Ascending aorta (tissue), 2 donors: ENCODE data around the gene EXOC4. TPM values are rescaled to one million over a fixed set of nuclear protein-coding genes. Genes with fewer than 3 reads are reported as not detected.

Experiments used
- DNase-seq, 2 donors: peaks; one replicate each; pipeline ENCODE4 v3.0.0-alpha.2; 2019; ENCODE audit warnings: low spot score in 2 of 2
- H3K27ac ChIP-seq, 2 donors: fragments of 200-600 bp; sonication (generic); one replicate each; pipeline ENCODE4 v1.5.1; 2016 to 2017; ENCODE audit warnings: mild to moderate bottlenecking in 1 of 2
- H3K27me3 ChIP-seq: fragments of 200-600 bp; sonication (generic); one replicate; pipeline ENCODE4 v1.5.1; 2017
- H3K36me3 ChIP-seq, 2 donors: fragments of 200-600 bp; sonication (generic); one replicate each; pipeline ENCODE4 v1.5.1; 2016
- H3K4me1 ChIP-seq, 2 donors: fragments of 200-600 bp; sonication (generic); one replicate each; pipeline ENCODE4 v1.5.1; 2016 to 2017; ENCODE audit warnings: mild to moderate bottlenecking in 1 of 2
- H3K4me3 ChIP-seq, 2 donors: fragments of 200-600 bp; sonication (generic); one replicate each; pipeline ENCODE4 v1.5.1; 2016 to 2017; ENCODE audit warnings: mild to moderate bottlenecking in 1 of 2
- H3K9me3 ChIP-seq, 2 donors: fragments of 200-600 bp; sonication (generic); one replicate each; pipeline ENCODE4 v1.5.1; 2016
- CTCF ChIP-seq, 3 experiments: fragments of 200-600 bp in 2 of 3; fragments of 450-650 bp in 1 of 3; sonication (generic) in 2 of 3; IDR thresholded peaks; one replicate each; pipeline ENCODE4 v1.5.1; 2016 to 2019; ENCODE audit warnings: antibody characterized with exemption in 3 of 3, mild to moderate bottlenecking in 1 of 3, moderate library complexity in 1 of 3
- intact Hi-C: fragments of 100-400 bp; cut with DNase I; formaldehyde crosslinking; loops from one replicate; pipeline ENCODE4 v1.15.1; 2023
- total RNA-seq: library from RNA; depleted of rRNA; stranded (reverse); fragments of >200 nt; gene quantifications from one replicate; pipeline ENCODE4 v1.1.0, GENCODE V29; 2016

EXOC4 gene
- total RNA-seq, 1 donor from 2014 or later, result 27.1 TPM

GRCh38 chr7:133780912-133781311 is 528.0 kb downstream of the EXOC4 start:
- Histone ChIP-seq H3K36me3 (no peaks in the 10 kb centered on the region), H3K9me3 (no peaks in the 10 kb centered on the region), H3K4me1 (no peaks in the 10 kb centered on the region), H3K27ac (no peak overlapping the region), H3K4me3 (no peak overlapping the region), H3K27me3 (no peaks in the 10 kb centered on the region)
- DNase-seq, result no peak
- TF ChIP-seq CTCF (IDR thresholded peaks at IDR 0.05), result no peak
- intact Hi-C loops, result no loop called here

- Histone ChIP-seq H3K9me3 (no peaks in the 10 kb centered on the region), H3K27me3 (no peaks in the 10 kb centered on the region), H3K36me3 (no peaks in the 10 kb centered on the region), H3K27ac (no peak overlapping the region), H3K4me3 (no peak overlapping the region), H3K4me1 (no peaks in the 10 kb centered on the region)
- no peak for TF ChIP-seq CTCF (IDR thresholded peaks at IDR 0.05)
- DNase-seq, result no peak
- intact Hi-C loops, result no loop called here
These were observed 528.7 kb downstream of the EXOC4 start for GRCh38 chr7:133781486-133782090.

- H3K9me3 ChIP-seq, result no peaks in the 10 kb centered on the region
- H3K4me1 ChIP-seq, result no peaks in the 10 kb centered on the region
- no peak for DNase-seq
- H3K27ac ChIP-seq, result no peak overlapping the region
- H3K4me3 ChIP-seq, result no peak overlapping the region
- H3K36me3 ChIP-seq, result no peaks in the 10 kb centered on the region
- intact Hi-C loops, result no loop called here
- no peaks in the 10 kb centered on the region for H3K27me3 ChIP-seq
- TF ChIP-seq CTCF (IDR thresholded peaks at IDR 0.05), result no peak
These were observed 529.6 kb downstream of the EXOC4 start for GRCh38 chr7:133782470-133782869.

GRCh38 chr7:133783276-133783675 is 530.4 kb downstream of the EXOC4 start:
- no peak for TF ChIP-seq CTCF (IDR thresholded peaks at IDR 0.05)
- no peak for DNase-seq
- H3K9me3 ChIP-seq, result no peaks in the 10 kb centered on the region
- H3K27me3 ChIP-seq, result no peaks in the 10 kb centered on the region
- intact Hi-C loops, result no loop called here
- H3K4me1 ChIP-seq, result no peaks in the 10 kb centered on the region
- H3K27ac ChIP-seq, result no peak overlapping the region
- no peaks in the 10 kb centered on the region for H3K36me3 ChIP-seq
- no peak overlapping the region for H3K4me3 ChIP-seq

- no peak for DNase-seq
These were observed 531.7 kb downstream of the EXOC4 start for GRCh38 chr7:133784486-133785001.

More at GRCh38 chr7:133784486-133785001, 531.7 kb downstream of the EXOC4 start:
- no peaks in the 10 kb centered on the region for H3K27me3 ChIP-seq
- H3K4me1 ChIP-seq, result no peaks in the 10 kb centered on the region
- H3K9me3 ChIP-seq, result no peaks in the 10 kb centered on the region
- no peak overlapping the region for H3K4me3 ChIP-seq
- intact Hi-C loops, result no loop called here
- TF ChIP-seq CTCF (IDR thresholded peaks at IDR 0.05), result no peak
- H3K36me3 ChIP-seq, result no peaks in the 10 kb centered on the region
- no peak overlapping the region for H3K27ac ChIP-seq
